NCI-H1092 (cell line): ENCODE data around the gene GRIPAP1.

Experiments used
- DNase-seq: peaks from one replicate; lab custom pipeline; 2025; lab: John Stamatoyannopoulos, UW

The GRIPAP1 gene

DNA sequence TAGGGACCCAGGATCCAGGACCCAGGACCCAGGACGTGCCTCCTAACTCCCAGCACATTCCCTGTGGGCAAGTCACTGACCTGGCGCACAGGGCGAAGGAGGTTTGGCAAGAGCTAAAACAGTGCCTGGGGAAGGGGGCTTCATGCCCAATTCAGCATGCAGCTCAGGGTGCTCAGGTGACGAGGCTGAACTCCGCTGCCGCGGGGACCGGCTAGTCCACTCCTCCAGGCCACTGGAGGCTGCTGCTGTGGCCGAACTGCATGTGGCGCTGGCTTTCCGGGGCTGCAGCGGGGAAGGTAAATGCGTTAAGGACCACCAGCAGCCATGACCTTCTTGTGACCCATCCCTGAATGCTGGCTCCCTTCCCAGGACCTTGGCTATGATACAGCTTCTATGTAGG lies 78.3 kb downstream of the GRIPAP1 start:
- no peak for DNase-seq
